Stomach (tissue), 4 donors: ENCODE data around the gene CIRBP.

Experiments
- EP300 ChIP-seq: sonication (generic); formaldehyde crosslinking; IDR thresholded peaks from one replicate; pipeline ENCODE4 v1.6.1; 2017; ENCODE audit warnings: antibody characterized with exemption
- POLR2AphosphoS5 ChIP-seq, 3 donors: sonication (generic); formaldehyde crosslinking; IDR thresholded peaks; one replicate each; pipeline ENCODE4 v1.6.1; 2016; ENCODE audit warnings: antibody characterized with exemption in 3 of 3
- TF ChIP-seq, protein P1 (sequence below), 7 experiments: fragments of 450-650 bp in 4 of 7; fragments of 200-600 bp in 3 of 7; sonication (generic) in 3 of 7; IDR thresholded peaks; one replicate each; pipeline ENCODE4 v1.5.1; 2016 to 2019; ENCODE audit warnings: antibody characterized with exemption in 7 of 7, control low read depth in 2 of 7, mild to moderate bottlenecking in 1 of 7

DNA sequence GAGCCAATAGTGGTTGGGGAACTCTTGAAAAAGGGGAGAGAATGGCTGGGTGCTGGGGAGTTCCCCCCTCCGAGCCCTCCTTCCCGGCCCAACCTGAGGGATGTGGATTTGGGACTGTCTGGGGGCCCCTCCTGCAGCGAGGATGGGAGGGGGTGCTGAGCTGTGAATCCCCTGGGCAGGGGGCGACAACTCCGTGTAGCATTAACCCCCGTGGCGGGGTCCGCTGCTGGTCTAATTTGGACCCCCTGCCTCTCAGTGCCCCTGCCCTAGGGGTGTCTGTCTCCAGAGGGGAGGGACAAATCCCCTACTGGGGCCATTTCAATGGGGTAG lies 11.0 kb upstream of the CIRBP start:
- TF ChIP-seq, protein P1, sequence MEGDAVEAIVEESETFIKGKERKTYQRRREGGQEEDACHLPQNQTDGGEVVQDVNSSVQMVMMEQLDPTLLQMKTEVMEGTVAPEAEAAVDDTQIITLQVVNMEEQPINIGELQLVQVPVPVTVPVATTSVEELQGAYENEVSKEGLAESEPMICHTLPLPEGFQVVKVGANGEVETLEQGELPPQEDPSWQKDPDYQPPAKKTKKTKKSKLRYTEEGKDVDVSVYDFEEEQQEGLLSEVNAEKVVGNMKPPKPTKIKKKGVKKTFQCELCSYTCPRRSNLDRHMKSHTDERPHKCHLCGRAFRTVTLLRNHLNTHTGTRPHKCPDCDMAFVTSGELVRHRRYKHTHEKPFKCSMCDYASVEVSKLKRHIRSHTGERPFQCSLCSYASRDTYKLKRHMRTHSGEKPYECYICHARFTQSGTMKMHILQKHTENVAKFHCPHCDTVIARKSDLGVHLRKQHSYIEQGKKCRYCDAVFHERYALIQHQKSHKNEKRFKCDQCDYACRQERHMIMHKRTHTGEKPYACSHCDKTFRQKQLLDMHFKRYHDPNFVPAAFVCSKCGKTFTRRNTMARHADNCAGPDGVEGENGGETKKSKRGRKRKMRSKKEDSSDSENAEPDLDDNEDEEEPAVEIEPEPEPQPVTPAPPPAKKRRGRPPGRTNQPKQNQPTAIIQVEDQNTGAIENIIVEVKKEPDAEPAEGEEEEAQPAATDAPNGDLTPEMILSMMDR (IDR thresholded peaks at IDR 0.05) = no peak
- TF ChIP-seq EP300 (no peak), POLR2AphosphoS5 (IDR thresholded peaks at IDR 0.05) (no peak)
